Measurements from ENCODE around the gene LRRK2.

DNA sequence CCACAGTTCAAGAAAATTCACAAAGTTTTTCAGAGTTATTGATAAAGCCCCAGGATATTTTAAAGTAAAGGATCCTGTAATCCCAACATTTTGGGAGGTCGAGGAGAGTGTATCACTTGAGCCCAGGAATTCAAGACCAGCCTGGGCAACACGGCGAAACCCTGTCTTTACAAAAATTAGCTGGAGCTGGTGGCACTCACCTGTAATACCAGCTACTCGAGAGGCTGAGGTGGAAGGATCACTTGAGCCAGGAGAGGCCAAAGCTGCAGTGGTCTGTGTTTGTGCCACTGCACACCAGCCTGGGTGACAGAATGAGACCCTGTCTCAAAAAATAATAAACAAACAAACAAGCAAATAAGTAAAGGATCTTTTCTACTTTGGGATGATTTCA is 39.5 kb upstream of the LRRK2 start:
- TF ChIP-seq, protein P1, sequence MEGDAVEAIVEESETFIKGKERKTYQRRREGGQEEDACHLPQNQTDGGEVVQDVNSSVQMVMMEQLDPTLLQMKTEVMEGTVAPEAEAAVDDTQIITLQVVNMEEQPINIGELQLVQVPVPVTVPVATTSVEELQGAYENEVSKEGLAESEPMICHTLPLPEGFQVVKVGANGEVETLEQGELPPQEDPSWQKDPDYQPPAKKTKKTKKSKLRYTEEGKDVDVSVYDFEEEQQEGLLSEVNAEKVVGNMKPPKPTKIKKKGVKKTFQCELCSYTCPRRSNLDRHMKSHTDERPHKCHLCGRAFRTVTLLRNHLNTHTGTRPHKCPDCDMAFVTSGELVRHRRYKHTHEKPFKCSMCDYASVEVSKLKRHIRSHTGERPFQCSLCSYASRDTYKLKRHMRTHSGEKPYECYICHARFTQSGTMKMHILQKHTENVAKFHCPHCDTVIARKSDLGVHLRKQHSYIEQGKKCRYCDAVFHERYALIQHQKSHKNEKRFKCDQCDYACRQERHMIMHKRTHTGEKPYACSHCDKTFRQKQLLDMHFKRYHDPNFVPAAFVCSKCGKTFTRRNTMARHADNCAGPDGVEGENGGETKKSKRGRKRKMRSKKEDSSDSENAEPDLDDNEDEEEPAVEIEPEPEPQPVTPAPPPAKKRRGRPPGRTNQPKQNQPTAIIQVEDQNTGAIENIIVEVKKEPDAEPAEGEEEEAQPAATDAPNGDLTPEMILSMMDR (conservative IDR thresholded peaks at IDR 0.05; ENCODE audit: low read length): no peak
- no peak for TF ChIP-seq EZH2phosphoT487 (IDR thresholded peaks at IDR 0.05; ENCODE audit: borderline replicate concordance)
